HG03045 (cell line): ENCODE measurements around the gene BCL2L12.

Experiments used
- ATAC-seq: cut with Tn5 transposase; IDR thresholded peaks from one replicate; pipeline ENCODE4 v1.9.1; 2021; ENCODE audit warnings: mild to moderate bottlenecking, moderate library complexity; ENCODE audit not compliant: unreplicated experiment

BCL2L12 gene

DNA sequence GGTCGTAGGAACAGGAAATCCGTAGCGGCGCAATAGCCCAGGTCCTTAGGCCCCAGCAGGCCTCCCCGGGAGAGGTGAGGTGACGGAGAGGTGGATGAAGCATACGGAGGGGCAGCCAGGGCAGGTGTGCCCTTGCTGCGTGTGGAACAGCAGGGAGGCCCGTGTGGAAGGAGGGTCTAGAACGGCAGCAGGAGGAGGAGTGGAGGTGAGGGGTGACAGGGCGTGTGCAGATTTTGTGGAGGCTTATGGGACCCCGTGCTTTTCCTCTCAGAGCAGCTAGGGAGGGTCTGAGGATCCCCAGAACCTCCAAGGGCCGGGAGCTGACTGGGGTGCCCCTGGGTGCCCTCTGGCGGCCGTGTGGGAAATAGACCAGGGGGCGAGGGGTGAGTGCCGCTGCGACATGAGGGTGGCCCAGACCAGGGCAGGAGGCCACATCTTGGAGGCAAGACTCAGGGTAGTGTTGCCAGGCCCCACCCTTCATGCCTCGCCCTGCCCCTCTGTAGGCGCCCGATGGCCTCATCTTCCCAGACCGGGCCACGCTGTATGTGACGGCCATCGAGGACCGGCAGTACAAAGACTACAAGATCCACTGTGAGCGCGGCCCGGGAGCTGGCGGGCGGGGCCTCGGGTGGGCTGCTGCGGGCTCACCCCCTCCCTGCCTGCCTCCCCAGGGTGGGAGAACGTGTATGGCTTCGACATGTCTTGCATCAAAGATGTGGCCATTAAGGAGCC is 18.7 kb downstream of the BCL2L12 start:
- no peak for ATAC-seq

DNA sequence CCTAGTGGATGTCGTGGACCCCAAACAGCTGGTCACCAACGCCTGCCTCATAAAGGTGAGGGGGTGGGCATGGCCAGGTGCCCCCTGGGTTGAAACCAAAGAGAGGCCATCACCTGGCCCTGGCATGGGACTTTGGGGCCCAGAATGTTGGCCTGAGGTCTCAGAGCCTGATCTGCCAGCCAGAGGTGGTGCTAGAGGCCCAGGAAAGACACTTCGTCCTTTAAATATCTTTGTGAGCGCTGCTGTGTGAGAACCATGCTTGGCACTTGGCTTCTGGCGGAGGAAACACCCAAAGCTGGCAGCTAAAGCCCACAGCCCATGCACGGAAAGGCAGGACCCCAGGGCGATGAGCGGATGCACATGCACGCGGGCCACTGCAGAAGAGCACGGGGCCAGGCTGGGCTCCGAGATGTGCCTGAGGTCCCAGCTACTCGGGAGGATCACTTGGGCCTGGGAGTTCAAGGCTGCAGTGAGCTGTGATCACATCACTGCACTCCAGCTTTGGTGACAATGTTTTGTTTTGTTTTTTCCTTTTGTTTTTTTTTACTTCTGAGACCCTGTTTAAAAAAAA is 19.3 kb downstream of the BCL2L12 start:
- ATAC-seq = no peak

DNA sequence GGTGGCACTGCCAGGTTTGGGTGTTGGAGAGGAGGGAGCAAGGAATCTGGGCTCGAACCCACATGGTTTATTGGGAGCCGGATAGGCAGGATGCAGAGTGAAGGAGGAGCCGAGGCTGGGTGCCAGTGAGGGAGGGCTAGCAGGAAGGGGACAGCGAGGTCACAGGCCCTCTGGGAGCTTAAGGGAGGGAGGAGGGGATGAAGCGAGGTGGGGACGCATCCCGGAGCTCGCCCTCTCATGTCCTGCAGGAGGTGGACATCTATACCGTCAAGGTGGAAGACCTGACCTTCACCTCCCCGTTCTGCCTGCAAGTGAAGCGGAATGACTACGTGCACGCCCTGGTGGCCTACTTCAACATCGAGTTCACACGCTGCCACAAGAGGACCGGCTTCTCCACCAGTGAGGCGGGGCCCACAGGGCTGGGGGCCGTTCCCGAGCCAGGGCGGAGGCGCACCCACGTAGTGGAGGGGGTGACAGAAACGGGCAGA is 20.2 kb downstream of the BCL2L12 start:
- no peak for ATAC-seq

DNA sequence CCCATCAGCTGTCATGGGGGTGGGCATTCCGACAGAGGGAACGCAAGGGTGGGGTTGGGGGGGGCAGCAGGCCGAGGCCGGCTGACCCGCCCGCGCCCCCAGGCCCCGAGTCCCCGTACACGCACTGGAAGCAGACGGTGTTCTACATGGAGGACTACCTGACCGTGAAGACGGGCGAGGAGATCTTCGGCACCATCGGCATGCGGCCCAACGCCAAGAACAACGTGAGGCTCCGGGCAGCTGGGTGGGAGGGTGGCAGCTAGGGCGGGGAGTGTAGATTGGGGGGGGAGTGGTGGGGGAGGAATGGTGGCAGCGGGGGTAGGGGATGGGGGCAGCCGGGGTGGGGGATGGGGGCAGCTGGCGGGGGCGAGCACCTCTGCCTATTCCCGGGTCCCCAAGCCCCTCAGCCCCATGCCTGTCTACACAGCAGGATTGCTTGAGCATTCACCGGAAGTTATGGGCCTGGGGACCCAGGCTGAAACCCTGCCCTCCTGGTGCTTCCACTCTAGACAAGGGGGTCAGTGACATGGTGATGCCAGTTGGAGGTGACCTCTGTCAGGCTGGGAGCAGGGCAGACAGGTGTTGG is 20.9 kb downstream of the BCL2L12 start:
- ATAC-seq = no peak

DNA sequence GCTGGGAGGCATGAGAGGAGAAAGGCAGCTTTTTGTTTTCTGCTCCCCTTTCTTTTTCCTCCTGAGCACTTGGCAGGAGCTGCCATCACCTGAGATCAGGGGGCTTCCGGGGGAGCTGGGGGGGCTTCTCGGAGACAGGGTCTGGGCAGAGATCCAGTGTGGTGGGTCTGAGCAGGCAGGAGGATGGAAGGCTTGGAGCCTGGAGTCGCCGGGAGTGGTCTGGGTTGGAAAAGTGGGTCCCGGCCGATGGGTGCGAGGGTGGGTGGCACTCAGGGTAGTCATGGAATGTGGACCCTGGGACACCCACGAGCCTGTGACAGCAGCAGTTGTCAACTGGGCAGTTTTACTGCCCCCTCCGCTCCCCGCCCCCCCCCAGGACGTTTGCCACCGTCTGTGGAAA is 21.4 kb downstream of the BCL2L12 start:
- no peak for ATAC-seq

DNA sequence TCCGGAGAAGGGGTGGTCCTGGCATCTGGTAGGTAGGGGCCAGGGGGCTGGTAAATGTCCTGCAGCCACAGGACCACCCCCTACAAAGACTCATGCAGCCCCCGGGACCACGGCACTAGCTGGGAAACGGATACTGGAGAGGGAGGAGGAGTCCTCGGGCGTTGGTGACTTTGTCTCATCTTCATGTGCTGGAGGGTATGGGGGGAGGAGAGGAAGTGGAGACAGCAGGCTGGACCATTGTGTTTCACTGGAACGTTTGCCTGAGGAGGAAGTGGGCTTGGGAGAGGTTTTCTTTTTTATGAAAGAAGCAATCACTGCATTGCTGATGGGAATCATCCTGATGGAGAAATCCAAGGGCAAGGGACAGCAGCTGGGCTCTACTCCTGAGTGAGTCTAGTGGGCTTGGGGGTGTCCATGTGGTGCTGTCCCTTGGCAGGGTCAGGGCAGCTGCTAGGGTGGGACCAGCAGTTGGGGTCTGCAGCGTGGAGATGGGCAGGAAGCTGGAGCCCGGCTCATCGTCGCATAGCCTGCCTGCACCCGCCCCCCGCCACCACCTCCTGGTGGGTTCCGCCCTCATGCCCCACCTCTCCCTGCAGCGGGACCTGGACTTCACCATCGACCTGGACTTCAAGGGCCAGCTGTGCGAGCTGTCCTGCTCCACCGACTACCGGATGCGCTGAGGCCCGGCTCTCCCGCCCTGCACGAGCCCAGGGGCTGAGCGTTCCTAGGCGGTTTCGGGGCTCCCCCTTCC is 22.0 kb downstream of the BCL2L12 start:
- ATAC-seq = no peak

DNA sequence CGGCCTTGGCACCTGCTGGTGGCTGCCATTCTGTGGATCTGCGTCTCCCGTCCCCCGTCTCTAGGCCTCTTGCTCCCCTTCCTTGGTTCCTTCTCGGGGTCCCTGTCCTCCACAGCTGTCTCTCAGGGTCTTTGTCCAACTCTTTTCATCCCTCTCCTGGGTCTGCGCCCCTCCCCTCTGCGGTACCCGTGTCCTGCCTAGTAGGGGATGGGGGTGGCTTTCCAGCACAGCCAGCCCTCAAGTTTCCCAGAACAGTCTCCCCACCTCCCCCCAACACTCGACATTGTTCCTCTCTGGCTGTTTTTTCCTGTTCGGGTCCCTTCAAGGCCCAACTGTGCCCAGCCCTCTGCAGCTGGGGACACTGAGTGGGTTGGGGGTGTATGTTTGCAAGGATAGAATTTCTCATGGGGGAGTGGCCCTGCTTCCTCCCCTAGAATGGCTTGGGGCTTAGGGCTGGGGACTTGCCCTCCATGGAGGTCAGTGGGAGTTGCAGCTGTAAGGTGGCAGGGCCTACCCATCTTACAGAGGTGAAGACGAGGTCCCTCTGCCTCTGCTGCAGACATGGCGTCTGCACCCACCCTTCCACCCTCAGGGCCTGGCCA is 22.9 kb downstream of the BCL2L12 start:
- no peak for ATAC-seq

DNA sequence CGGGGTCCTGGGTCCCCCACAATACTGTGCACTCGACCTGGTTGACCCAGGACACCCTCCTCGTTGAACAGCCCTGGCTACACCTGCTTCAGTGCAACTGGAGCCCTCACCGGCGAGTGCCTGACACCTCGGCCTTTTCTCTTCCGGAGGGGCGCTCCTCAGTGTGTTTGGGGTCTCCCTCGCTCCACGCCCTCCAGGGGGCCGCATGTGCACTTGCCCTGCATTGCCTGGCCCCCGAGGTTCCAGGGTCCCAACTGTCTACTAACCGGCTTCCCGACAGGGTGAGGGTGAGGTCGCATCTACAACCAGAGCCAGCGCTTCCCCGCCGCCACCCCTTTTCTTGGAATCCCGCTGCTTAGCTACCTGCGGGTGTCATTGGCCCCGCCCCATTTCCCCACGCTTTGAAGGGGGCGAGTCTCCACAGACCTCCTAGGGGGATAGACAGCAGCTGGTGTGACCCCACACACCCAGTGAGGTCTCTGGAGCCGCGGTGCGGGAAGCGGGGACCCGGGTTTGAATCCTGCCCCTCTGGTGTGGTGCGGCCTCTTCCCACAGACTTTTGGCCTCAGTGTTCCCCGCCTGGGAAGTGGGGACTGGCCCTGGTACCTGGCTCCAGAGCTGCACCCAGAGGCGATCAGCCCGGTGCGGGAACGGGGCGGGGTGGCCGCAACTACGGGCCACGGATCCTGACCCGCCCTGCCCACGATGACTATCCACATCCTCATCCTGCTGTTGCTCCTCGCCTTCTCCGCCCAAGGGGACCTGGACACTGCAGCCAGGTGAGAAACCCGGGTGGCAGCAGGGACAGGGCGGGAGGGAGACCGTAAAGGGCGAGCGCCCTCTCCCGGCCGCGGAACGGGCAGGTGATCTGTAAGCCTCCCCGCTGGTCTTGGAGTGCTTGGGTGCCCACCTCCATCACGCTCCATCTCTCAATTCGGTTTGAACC is 23.7 kb downstream of the BCL2L12 start, which contains the start of gene ADM5:
Gene ADM5, plus strand, starts transcription at position 462 of the 946 bp plus-strand sequence. Its CDS starts 244 bp downstream, at position 706.
- ATAC-seq = no peak

DNA sequence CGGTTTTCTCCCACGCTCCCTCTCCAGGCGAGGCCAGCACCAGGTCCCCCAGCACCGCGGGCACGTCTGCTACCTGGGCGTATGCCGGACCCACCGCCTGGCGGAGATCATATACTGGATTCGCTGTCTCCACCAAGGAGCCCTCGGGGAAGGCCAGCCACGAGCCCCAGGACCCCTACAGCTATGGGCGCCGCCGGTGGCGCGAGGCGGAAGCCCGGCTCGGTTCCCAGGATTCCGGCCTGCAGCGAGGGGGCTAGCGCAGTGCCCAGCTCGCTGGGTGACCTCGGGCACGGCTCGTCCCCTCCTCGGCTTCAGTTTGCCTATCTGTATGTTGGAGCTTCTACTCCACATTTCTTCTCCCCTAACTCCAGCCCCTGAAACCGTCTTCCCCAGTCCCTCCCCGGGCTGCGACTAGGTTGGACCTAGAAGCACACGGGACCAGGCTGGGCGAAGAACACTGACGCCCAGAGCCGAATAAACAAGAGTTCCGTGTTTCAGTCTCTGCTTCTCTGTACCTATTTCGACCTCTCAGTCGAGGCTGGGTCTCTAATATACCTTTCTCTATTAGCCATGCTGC is 24.4 kb downstream of the BCL2L12 start:
- ATAC-seq = no peak

DNA sequence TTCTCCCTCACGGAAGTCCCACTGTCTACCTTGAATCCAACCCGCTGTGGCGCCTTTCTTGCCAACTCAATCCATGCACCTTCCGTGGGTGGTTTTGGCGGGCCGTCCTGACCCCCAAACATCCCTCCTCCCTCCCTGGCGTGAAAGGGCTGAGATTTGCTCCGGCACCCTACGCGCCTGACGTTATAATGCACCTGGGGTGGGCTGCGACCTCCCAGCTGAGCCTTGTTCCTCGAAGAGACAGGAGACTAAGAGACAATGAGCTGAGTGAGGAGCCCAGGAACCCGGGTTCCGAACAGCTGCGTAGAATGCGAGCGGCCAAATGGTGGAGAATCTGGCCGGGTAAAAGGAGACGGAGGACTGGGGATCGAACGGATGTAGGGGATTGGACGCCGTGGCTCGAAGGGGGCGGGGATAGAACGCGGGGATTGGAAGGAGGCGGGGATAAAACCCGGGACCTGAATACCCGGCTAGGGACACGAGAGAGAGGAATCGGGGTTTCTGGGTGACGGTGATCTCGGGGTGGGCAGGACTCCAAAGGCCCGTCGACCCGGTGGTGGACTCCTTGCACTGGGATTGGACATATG is 25.0 kb downstream of the BCL2L12 start, which contains the start of gene CPT1C:
Gene CPT1C, plus strand, starts transcription at position 461 of the 587 bp plus-strand sequence. CDS start 1,137 bp downstream, outside the sequence.
- ATAC-seq = no peak

DNA sequence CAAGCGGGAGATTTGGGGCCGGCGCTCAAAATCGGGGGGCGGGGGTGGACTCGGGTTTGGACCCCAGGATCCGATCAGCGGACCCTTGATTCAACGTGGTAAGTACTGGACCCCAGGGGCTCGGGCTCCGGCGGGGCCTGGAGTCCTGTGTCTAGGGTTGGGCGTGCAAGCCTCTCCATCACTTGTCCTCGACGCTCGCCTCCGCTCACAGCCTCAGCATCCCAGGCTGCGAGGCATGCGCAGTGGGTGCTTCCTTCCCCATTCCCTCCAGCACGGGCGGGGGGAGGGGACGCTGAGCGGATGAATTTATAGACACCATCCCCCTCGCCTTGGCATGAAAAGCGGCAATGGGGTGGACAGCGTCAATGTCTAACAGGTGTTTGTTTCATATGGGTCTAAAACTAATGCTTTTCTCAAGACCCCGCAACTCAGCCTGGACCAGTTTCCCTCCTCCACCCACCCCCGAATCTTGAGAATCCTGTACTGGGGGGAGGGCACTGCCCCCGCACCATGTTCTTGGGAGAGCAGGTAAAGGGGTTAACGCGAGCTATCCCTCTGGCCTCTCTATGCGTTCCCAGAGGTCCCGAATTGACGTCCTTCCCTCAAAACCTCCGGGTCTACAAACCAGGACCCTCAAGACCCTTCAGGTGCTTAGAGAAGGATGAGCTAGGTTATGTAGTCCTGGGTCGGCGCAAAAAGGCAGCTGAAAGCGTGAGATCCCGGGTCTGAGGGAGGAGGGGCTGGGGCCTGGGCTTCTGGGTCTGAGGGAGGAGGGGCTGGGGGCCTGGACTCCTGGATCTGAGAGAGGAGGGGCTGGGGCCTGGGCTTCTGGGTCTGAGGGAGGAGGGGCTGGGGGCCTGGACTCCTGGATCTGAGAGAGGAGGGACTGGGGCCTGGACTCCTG is 25.8 kb downstream of the BCL2L12 start:
- no peak for ATAC-seq

DNA sequence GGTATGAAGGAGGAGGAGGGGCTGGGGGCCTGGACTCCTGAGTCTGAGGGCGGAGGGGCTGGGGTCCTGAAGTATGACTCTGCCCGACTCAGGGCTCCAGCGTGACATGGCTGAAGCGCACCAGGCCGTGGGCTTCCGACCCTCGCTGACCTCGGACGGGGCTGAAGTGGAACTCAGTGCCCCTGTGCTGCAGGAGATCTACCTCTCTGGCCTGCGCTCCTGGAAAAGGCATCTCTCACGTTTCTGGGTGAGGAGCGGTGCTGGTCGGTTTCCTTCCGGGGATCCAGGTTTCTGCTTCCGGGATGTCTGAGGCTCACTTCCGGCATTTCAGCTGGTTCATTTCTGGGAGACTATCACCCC is 26.4 kb downstream of the BCL2L12 start:
- ATAC-seq = no peak

DNA sequence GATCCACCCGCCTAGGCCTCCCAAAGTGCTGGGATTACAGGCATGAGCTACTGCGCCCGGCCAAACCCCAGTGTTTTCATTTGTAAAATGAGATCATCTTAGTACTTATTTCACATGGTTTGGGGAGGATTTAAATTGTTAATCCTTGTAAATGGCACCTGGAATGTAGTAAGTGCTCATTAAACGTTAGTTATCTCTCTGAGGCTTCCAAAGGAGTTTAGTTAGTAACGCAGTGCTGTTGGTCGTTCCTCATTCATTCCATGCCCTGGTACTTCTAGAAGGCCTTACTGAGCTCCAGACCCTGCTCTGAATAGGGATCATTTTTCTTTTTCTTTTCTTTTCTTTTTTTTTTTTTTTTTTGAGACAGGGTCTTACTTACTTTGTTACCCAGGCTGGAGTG is 30.4 kb downstream of the BCL2L12 start:
- no peak for ATAC-seq

DNA sequence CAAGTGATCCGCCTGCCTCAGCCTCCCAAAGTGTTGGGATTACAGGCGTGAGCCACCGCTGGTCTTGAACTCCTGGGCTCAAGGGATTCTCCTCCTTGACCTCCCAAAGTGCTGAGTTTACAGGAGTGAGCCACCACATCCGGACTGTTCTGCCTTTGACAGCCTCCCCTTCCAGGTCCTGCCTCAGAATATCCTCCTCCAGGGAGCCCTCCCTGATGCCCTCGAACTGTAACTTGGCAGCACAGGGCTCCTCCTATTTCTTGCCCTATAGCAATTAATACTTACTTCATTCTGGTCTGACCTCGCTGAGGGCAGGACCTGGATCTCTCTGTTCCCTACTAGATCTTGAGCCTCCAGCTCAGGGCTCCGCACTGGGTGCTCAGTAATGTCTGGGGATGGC is 31.1 kb downstream of the BCL2L12 start:
- ATAC-seq = no peak

DNA sequence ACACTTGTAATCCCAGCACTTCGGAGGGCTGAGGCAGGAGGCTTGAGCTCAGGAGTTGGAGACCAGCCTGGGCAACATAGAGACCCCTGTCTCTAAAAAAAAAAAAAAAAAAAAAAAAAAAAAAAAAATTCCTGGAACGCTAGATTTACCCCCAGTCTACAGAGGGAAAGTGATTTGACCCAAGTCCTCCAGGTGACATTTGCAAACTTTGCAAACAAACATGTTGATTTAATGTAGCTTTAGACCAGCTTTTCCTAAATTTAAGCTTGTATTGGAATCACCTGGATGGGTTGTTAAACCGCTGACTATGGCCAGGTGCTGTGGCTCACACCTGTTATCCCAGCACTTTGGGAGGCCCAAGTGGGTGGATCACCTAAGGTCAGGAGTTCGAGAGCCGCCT is 33.6 kb downstream of the BCL2L12 start:
- no peak for ATAC-seq

DNA sequence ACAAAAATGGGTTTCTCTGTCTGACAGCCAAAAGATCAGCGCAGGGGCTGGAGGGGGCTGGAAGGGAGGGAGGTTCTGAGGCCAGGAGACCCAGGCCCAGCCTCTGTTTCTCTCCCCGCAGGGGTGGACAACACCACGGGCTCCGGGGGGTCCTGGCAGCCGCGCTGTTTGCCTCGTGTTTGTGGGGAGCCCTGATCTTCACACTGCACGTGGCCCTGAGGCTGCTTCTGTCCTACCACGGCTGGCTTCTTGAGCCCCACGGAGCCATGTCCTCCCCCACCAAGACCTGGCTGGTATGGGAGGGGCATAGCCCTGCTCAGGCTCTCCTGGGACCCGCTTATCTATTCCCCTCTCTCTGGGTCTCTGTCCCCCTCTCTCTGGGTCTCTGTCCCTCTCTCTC is 34.8 kb downstream of the BCL2L12 start:
- no peak for ATAC-seq

DNA sequence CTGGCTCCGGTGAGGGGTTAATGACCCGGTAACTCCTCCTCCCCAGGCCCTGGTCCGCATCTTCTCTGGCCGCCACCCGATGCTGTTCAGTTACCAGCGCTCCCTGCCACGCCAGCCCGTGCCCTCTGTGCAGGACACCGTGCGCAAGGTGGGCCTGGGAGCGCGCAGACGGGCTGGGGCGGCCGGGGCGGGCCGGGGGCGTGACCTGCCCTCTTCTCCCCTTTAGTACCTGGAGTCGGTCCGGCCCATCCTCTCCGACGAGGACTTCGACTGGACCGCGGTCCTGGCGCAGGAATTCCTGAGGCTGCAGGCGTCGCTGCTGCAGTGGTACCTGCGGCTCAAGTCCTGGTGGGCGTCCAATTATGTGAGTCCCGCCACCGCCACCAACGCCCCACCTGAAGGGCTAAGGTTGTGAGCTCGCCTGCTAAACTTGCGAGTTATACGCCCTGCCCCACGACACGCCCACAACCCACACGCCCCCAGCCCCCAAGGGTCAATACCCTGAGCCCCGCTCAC is 35.6 kb downstream of the BCL2L12 start:
- ATAC-seq = no peak
